Right lobe of liver (tissue), 4 donors: ENCODE data around the gene TICRR.

Experiments used
- CTCF ChIP-seq, 4 donors: fragments of 200-600 bp in 3 of 4; fragments of 450-650 bp in 1 of 4; IDR thresholded peaks; one replicate each; pipeline versions ENCODE4 v1.5.1 to v1.8.0; 2016 to 2022; ENCODE audit warnings: antibody characterized with exemption in 4 of 4, mild to moderate bottlenecking in 2 of 4
- POLR2A ChIP-seq: fragments of 450-650 bp; IDR thresholded peaks from one replicate; pipeline ENCODE4 v1.6.1; 2017; ENCODE audit warnings: antibody characterized with exemption, mild to moderate bottlenecking
- donor health status: DM: no; HTN: no; CAD: no.
- donor health status: DM: no; HTN: no; CAD: no.
- donor health status: DM: no; HTN: yes; CAD: no.

DNA sequence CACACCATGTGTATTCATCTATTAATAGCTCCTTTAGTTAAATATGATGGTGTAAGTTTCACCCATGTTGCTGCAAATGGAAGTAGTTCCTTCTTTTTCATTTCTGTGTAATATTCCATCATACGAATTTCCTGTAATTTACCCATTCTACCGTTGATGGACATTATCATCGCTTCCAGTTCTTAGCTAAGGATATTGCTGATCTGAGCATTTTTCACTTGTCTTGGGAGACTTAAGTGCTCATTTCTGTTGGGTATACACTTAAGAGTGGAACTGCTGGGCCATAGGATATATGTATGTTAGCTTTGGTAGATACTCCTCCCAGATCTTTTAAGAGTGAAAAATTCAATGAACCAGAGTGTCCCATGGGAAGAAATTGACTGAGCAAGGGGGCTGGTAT, 92.9 kb downstream of the TICRR start:
- TF ChIP-seq CTCF (IDR thresholded peaks at IDR 0.05) (no peak), POLR2A (no peak)
